GM18505 (cell line): ENCODE measurements around the gene TWIST2.

Source experiments
- ATAC-seq: cut with Tn5 transposase; IDR thresholded peaks from one replicate; pipeline ENCODE4 v1.9.1; 2021; ENCODE audit not compliant: unreplicated experiment
- POLR2A ChIP-seq: IDR thresholded peaks from 4 replicates; pipeline ENCODE4 v1.6.1; 2011; ENCODE audit warnings: borderline replicate concordance; ENCODE audit not compliant: insufficient read depth, insufficient read length; ENCODE audit errors: extremely low read depth

TWIST2 gene

DNA sequence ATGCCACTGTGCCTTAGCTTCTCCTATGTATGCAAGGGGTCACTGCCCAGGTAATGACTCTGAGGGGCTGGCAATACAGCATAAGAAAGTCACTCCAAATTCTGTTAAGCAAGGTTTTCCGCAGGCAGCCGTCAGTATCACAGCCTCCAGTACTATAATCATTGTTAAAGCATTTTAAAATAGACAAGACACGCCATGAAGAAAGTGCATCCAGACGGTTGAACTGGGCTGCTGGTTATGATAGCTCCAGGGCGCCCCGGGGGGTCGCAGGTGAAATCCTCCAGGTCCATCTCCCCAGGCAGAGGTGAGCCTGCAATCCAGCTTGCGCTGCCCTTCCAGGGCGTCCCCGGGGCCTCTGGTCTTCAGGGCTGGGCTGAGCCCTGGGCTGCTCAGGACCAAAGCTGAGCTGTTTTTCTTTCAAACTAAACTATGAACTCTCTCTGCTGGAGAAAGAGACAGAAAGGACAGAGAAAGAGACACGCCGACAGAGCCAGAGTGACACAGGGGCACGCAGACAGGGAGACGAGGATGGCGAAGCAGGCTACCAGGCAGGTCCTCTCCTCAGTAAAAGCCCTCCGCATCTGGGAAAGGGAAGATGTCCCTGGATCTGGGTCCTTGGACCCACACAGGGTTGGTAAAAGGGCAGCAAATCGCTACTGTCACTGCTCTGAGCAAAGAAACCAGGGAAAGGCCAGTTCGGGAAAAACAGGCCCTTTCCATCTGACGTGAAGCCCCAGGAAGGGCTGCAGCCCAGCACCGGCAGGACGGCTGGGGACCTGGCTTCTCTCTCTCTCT, 2.1 kb upstream of the TWIST2 start:
- TF ChIP-seq POLR2A: no peak
- ATAC-seq: no peak

- ATAC-seq: no peak
- no peak for TF ChIP-seq POLR2A
These were observed 1.6 kb upstream of the TWIST2 start for GRCh38 chr2:238846378-238846627.

DNA sequence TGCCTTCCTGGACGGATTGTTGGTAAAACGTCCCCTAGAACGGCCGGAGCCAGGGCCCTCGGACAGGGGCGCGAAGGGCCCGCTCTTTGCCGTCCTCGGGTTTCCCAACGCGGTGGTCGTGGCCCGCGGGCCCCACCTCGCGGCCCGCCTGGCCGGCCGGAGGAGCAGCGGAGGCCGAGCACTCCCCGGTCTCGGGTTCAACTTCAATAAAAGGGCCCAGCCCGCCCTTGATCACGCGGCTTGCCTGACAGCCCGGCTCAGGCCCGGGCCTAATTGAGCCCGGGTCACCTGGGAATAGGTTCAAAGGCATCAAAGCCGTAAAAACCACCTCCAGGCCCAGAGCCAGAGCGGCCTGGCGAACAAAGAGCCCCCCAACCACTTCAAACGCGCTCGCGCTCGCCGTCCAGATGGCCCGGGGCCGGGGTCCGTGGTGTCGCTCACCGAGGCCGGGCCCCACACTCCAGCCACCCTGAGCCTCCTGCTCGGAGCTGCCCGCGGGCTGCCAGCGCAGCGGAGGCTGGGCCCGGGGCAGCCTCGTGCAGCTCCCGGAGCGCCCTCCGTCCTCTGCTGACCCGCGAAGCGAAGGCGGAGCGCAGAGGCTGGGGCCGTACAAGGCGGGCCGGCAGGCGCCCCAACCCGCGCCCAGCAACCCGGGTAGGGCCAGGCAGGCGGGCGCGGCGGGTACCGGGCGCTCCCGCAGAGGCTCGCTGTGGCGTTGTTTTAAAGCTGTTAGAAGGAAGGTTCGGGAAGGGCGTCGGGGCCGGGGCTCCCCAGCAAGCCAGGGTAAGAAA, 1.1 kb upstream of the TWIST2 start:
- no peak for ATAC-seq
- no peak for TF ChIP-seq POLR2A

DNA sequence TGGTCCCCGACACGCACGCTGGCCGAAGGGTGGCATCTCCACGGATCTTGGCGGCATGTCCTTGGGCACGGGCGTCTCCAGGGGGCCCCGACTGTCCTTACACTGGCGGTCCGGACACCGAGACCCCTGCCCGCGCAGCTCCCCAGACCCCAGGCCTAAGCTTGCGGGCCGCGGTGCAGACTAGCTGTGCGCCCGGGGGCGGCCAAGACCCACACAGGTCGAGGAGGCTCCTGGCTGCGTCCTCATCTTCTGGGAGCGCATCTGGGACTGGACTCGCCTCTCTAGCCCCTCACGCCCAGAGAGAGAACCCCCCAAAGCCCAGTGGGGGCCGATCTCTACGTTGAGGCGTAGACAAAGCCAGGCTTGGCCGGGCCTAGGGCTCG, 475 bp upstream of the TWIST2 start:
- TF ChIP-seq POLR2A: no peak
- no peak for ATAC-seq

DNA sequence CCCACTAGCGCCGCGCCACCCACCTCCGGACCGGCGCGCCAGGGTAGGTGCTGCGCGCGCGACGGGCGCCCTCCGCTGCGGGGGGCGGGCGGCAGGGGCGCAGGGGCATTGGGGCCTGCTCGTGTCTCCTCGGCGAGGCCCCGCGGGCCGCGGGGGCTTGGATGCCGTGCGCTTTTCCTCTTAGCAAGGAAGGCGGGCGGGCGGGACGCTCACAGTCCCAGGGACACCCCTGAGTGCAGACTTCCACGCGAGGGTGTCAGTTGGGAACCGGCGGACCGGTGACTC, 748 bp downstream of the TWIST2 start:
- ATAC-seq: no peak
- TF ChIP-seq POLR2A: no peak

- ATAC-seq: no peak
- no peak for TF ChIP-seq POLR2A
These were observed 1.3 kb downstream of the TWIST2 start for GRCh38 chr2:238848976-238849853.

DNA sequence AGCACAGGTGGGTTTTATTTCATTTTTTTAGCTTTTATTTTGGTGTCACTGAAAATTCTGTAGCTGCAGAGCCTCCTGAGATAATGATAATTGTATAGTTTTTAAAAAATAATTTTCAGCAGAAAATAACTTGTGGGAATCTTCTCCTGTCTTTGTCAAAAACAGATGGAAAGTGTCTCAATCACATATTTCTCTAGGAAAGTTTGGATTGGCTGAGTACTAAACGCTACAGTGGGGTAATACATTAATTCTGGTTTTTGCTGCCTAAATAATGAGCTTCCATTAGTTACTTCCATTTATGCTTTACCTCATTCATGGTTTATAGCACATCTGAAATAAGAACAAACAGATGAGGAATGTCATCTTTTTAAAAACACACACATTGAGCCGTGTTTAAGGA, 2.2 kb downstream of the TWIST2 start:
- no peak for ATAC-seq
- no peak for TF ChIP-seq POLR2A

GRCh38 chr2:238851026-238851425, 3.1 kb downstream of the TWIST2 start:
- ATAC-seq: no peak
- TF ChIP-seq POLR2A: no peak

- TF ChIP-seq POLR2A: no peak
These were observed 3.9 kb downstream of the TWIST2 start for GRCh38 chr2:238851761-238852160.

DNA sequence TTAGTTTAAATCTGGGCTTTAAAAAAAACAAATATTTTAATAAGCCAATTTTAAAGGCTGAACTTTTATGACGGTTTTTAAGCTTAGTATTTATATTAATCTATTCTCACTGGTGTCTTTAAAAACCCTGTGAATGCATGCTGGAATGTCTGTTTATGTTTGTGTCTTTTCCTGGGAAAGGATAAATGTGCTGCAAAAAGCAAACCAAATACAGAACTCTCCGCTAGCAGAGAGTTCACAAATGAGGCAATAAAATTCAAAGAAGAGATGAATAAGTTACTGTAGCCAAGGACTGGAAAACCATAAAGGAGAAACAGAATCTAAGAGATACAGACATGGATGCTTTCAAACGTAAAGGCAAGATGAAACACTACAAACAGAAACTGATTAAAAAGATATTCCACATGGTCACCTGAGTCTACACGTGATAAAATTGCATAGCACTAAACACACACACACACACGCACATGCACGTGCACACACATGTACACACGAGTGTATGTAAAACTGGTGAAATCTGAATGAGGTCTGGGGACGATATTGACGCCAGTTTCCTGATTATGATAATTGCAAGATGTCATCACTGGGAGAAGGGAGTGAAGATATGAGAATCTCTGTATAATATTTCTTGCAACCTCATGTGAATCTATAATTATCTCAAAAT, 4.5 kb downstream of the TWIST2 start:
- ATAC-seq: no peak
- no peak for TF ChIP-seq POLR2A

More at GRCh38 chr2:238851761-238852160, 3.9 kb downstream of the TWIST2 start:
- ATAC-seq: no peak

DNA sequence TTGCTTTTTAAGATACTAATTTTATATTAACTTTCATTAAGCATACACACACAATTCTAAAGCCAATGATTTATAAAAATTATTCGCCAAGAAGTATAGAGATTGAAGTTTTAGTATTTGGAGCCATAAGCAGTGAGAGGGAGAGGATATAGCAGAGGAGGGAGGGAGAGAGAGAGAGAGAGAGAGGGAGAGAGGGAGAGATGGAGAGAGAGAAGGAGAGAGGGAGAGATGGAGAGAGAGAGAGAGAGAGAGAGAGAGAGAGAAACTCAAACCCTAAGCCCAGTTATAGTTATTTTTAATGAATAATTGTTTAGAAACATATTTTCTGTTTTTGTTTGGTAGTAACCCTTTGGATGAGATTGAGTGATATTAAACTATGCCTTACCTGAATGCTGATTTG, 5.3 kb downstream of the TWIST2 start:
- ATAC-seq: no peak
- no peak for TF ChIP-seq POLR2A

- TF ChIP-seq POLR2A: no peak
- no peak for ATAC-seq
These were observed 5.8 kb downstream of the TWIST2 start for GRCh38 chr2:238853721-238854120.

GRCh38 chr2:238854246-238854645, 6.4 kb downstream of the TWIST2 start:
- no peak for ATAC-seq
- no peak for TF ChIP-seq POLR2A
